ENCODE data around the gene KMT2C.
"Not testable (repeated sequence)": the region's sequence is repeated elsewhere in the genome, so short reads cannot be mapped to it uniquely, and the experiment has no call there.

- TF ChIP-seq CTCF (IDR thresholded peaks at IDR 0.05; ENCODE audit: poor library complexity, severe bottlenecking); EZH2 (IDR thresholded peaks at IDR 0.05; ENCODE audit: borderline replicate concordance, insufficient read depth, low read length, poor library complexity, severe bottlenecking); RAD21 (conservative IDR thresholded peaks at IDR 0.05); EP300 (conservative IDR thresholded peaks at IDR 0.05; ENCODE audit: poor library complexity, severe bottlenecking); TAF1 (IDR thresholded peaks at IDR 0.05; ENCODE audit: low read depth); SMC3 (conservative IDR thresholded peaks at IDR 0.05; ENCODE audit: poor library complexity); REST (IDR thresholded peaks at IDR 0.05; ENCODE audit: borderline replicate concordance); MXI1 (conservative IDR thresholded peaks at IDR 0.05; ENCODE audit: poor library complexity, severe bottlenecking); POLR2AphosphoS5 (IDR thresholded peaks at IDR 0.05): not testable (repeated sequence)
Measured at GRCh38 chr7:152264915-152265314, 170.9 kb downstream of the KMT2C start.
